Activated naive CD4-positive, alpha-beta T cell treated with anti-CD3 and anti-CD28 coated beads, Interleukin-2, amount 50 U/mL, for 16 hours (primary cell): ENCODE measurements around the gene GALNT15.

ENCODE experiments used
- DNase-seq: peaks from one replicate; pipeline ENCODE4 v3.0.0-alpha.2; 2020

Gene GALNT15

DNA sequence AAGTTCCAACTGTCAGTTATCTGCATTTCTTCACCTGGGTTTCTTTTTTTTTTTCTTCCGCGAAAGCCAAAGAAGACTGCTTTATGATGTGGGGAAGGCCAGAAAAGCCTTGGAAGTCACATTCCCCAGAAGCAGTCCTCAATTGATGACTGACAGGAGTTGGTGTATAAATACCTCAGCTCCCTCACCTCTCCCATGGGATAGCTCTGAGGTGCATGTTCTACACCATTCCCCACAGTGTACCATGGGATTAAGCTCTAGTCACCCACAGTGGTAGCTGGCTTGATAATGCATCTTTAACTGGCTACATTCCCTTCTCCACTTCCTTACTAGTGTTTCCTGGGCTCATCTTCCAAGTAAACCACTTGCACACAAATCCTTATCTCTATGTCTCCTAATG, 59.8 kb downstream of the GALNT15 start:
- no peak for DNase-seq

DNA sequence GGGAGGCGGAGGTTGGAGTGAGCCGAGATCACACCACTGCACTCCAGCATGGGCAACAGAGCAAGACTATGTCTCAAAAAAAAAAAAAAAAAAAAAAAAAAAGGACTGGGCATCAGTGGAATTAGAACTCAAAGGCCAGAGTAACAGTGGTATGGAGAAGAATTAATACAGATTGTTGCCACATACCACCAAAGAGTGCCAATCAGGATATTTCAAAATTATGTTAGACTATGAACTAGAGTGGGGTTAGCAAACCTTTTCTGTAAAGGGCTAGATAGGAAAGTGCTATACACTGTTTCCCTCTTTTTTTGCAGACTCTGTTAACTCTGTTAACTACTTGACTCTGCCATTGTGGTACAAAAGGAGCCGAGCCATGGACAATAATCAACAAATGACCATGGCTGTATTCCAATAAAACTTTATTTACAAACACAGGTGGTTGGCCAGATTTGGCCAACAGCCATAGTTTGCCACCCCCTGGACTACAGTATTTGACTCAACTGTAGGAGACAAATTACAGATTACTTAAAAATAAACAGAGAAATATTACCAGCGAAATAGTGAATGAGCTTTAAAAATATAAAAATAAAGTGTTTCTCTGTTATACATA, 61.7 kb downstream of the GALNT15 start:
- DNase-seq = no peak

DNA sequence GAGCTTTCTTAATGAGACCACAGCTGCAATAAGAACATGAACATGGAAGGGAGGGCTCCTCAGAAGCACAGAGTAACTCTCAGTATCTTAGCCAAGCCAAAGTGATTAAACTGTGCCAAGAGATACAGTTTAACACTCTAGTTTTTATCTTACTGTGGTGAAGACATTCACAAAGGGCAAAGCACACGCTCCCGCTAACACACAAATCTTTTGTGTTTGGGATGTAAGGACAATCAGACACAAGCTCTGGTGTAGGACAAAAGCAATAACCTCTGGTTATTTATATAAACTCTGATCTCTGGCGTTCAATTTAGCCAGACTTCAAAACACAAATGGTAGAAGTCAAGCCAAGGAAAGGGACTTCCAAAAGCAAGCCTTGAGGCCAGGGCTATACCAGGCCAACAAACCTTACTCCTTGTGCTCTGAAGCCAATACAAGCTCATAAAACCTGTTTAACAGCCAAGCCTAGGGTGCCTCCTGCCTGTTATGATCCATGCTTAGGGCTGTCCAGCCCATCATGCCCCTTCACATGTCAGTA, 62.4 kb downstream of the GALNT15 start:
- DNase-seq = no peak

DNA sequence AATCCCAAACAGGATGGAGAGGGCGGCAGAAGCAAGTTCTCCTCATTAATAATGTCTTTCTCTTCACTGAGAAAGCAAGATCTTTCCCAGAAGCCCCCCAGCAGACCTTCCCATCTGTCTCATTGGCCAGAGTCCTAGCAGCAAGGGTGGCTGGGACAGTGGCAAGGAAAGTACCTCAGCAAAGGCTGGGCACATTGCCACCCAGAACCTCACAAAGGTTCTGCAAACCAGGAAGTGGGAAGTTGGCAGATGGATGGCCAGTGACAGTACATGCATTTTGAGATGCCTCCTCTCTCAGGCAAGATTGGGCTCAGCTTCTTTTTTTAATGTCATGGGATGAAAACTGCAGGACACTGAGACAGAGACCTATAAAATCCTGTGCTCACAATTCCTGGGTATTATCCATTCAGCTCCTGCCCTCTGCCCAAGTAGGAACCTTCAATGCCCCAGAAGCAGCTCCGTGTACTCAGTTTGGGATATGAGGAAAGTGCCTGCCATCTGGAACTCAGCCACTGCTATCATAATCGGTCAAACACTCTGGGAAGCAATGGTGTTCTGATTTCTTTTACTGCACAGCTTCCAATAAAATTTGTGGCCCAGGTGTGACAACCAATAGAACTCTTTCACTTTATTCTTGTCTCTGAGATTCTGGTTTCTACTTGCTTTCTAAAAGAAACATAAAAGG, 64.7 kb downstream of the GALNT15 start:
- DNase-seq = no peak

DNA sequence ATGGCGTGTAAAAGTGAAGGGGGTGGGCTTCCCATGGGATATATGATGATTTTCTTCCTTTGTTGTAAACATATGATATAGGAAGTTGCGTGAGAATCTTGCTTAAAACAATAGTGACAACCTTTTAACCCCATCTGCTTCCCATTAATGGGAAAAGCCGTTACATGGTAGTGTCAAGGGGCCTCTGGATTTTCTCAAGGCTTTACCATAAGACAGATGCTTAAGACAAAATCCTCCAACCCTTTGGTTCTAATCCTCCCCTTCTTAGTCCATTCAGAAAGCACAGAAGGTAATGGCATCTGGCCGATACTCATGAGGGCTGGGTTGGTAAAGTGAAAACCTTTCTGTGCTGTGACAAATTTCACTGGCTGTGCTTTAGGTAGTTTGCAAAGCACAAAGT, 65.3 kb downstream of the GALNT15 start:
- DNase-seq = no peak

DNA sequence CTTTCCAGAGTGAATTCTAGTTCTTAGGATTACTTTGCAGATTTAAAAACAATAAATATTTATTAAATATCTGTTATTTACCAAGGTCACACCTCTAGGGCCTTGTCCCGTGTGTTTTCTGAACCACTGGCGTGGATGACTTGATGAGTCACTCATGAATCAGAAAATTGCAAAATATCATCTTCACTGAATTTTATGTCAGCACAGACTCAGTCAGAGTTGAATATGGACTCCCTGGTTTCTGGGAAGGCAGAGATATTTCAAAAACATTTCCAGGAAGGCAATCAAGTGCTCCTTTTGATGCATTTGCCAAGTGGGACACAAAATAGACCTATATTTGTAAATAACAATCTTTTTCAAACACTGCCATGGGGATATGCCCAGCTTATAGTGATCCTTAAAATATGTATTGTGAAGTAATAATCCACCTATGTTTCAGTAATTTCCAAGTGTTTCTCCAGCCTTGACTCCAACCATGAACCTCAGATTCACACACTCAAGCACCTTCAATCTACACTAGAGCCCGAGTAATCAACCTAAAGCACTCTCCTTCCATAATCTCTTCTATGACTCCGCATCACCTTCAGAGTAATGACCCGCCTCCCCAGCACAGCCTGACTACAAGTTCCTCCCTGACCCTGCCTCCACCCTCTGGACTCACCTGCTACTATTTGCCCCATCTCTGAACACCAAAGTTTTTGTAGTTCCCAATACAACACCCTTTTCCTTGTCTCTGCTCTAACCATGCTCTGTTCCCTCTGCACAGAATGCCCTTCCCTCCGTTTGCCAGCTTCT, 65.9 kb downstream of the GALNT15 start:
- no peak for DNase-seq

DNA sequence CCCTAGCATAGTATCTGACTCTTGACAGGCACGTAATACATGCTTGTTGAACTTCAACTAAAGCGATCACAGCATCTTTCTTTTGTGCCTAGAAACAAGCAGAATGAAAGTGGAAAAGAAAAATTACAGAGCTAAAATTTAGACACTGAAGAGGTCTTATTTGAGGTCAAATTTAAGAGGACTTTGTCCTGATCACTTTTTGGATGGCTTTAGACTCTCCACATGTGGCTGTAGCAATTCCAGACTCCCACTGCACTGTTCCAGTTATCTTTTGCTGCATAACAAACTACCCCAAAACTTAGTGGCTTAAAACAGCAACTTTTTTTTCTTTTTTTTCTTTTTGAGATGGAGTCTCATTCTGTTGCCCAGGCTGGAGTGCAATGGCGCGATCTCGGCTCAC, 66.7 kb downstream of the GALNT15 start:
- DNase-seq = no peak

DNA sequence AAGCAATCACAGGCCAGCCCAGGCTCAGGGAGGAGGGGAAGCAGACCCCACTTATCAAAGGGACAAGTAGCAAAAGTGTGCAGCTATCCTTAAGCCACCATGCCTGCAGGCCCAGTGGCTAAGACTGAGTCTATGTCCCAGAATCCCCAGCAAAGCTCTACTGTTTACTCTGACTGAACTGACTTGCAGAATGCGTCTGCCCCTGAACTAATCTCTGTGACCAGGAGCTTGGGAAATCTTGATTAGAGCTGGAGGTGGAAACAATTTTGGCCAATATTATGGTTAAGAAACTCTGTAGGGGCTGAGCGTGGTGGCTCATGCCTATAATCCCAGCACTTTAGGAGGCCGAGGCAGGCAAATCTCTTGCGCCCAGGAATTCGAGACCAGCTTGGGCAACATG, 67.7 kb downstream of the GALNT15 start:
- no peak for DNase-seq

DNA sequence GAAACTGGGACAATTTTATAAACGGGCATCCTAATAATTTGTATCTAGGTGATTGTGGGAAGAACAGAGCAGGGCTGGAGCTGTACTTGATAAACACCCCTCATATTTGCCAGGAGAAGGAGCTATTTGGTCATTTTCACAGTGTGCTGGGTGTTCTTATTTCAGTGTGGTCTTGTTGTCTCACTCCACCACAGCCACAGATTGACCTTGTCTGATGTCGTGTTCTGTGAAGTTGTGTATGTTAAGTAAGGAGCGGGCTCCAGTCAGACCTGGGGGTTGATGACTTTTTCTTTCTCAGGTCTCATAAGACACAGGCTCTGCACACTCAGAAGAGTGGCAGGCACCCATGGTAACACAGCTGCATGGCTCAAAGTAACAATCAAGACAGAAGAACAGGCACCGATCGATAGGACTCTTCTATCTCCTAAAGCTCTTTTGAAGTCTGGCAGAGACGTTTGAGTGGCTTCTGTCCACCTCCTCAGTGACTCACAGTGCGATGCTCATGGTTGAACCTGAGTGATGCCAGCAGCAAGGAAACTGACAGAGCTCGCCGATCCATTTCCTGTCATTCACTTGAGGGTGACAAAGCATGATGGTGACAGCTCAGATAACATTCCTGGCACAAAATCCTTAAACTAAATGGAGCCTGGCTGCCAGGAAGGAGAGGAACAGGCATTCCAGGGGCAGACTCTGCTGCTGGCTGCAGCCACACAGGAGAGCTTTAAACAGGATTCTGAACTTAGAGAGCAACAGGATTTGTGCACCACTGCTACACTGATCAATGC, 69.4 kb downstream of the GALNT15 start:
- DNase-seq = no peak

DNA sequence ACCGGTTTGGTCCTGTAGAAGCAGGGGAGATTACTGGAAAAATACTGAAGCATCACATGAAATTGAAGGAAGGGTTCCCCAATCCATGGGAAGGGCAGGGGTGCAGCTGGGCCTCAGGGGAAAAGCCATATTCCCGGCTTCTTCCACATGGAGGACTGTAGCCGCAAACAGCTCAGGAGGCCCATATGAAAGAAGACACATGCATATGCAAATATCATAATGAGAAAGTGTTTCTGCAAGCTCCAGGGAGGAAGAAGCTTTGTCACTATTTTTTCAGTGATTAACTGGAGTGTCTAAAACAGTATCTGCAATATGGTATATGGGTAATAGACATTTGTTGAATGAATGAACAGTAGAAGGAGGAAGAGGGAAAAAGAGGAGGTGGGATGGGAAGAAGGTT, 71.1 kb downstream of the GALNT15 start:
- no peak for DNase-seq

DNA sequence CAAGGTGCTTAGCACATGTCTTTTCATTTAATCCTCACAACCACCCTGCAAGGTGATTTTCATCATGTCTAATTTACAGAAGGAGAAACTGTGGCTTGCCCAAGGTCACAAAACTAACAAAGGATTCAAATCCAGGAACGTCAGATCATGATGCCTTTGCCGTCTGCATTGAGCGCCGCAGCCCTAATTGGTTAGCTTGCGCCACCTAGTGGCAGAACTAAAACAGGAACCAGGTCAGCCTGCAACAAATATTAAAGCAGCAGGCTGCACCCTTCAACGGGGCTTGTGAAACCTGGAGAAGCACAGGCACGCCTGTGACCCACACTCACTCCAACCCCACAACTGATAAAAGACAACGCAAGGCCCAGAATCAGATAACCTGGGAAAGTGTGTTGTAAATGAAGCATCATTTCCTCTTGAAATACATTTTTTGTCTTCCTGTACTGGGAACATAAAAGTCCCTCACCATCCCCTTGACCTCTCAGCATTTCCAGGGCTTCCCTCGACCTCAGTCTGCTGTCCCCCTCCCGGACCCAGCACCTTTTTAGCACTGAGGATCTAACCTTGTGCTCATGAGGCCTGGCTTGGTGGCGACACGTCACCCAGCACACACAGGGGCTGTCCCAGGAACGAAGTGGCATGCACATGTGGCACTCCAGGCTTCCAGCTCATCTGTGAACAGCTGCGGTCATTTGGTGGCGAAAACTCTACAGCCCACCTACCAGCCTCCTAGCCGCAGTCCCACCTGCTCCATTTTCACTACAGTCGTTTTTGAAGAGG, 73.0 kb downstream of the GALNT15 start:
- peak; percentile 74 for DNase-seq

DNA sequence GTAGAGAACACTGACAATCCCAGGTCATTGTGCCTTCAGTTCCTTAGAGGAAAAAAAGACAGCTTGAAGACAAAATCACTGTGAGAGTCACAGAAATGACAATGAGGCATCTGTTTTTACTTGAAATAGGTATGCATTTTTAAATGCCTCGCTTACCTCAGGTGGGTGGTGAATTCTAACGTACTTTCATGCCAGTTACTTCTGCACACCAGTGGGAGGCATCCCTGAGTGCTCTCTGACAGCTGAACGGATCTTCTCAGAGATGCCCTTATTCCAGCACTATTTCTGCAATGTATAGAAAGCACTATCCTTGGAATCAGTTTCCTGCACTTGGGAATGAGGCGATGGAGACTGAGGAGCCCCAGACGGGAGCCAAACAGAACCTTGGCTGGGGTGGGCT, 74.1 kb downstream of the GALNT15 start:
- DNase-seq = no peak

DNA sequence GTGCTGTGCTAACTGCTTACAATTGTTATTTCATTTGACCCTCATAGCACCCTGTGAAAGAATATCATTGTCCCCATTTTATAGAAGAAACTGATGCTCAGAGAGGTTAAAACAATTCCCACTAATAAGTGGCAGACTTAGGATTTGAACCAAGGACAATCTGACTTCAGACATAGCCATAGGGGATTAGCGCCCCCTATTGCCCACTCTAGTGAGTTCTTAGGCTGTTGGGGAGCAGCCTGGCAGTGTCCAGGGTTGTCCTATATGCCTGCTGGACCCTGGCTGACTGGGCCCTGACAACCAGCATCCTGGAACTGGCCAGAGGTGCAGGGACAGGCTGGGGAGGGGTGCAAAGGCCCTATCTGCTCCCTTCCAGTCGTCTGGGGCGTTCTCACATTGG, 74.9 kb downstream of the GALNT15 start:
- DNase-seq = no peak

DNA sequence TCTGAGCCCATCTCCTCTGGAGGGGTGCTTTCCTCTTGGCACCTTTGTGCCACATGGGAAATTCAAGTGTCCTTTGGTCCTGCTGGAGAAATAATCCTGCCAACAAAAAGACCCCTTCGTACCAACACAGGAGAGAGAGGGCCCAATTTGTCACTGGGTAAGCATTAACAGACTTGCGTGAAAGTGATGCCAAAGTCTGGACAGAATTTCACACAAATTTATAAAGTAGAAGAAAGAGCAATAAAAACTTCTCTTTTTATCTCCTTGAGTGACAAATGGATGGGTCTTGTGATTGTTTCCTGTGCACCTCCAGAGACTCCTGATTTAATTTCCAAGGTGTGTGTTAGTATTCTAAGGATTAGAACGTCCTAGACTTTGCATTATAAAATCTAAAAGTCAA, 75.4 kb downstream of the GALNT15 start:
- no peak for DNase-seq

DNA sequence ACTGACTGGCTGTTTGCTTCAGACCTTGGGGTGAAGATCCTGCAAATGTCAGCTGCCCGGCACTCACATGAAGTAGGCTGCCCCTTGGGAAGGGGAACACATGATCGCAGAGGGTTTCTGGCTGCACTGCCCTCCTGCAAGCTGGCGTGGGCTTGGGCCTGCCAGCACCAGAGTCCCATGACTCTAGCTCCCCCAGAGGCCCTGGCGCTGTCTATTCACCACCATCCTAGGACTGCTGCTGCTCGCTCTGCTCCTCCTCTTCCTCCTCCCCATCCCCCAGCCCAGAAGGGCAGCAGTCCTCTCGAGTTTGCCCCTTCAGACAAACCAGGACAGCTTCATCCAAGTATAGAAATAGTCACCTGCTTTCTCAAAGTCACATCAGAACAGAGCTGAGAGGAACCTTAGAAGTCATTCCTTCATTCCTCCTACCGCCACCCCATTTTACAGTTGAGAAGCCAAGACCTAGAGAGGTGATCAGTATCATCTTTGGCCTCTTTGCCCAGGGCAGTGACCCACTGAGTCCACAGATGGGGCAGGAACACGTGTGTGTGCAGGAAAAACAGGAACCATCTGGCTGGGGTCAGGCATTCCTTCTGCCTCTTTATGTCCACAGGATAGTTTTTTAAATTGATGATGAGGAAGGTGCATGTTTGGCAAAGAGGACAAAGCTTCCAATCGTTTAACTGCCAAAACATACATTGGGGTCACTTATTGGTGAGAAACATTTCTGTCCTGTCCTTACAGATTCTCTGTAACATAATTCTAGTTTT, 77.0 kb downstream of the GALNT15 start:
- DNase-seq = no peak

DNA sequence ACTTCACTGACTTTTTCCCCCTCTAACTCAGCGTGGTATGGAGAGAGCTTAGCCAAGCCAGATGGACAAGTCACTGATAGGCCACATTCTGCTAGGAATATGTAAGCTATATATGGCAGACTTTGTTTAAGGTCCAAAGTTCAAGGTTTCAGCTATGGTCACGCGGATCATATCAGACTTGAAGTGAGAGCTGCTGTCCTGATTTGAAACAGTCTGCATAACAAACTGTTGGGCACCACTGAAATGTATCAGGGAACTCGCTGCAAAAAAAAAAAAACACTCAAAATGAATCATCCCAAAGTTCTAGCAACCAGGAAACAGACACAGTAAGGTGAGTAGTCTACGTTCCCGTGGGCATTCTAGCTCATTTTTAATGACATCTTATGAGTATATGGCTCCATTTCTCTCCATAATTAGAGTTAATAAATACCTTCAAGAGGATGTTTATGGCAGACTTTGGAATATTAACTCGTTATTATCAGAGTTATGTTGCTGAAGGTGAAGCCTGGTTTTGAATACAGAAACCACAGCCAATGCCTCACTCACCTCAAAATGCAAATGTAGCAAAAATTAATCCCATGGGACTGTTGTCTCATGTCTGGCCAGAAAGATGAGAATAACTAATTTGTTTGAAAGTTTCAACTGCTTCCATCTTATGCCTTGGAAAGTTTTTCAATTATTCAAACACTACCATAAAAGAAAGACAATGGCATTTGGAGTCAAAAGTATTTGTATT, 77.9 kb downstream of the GALNT15 start:
- no peak for DNase-seq

DNA sequence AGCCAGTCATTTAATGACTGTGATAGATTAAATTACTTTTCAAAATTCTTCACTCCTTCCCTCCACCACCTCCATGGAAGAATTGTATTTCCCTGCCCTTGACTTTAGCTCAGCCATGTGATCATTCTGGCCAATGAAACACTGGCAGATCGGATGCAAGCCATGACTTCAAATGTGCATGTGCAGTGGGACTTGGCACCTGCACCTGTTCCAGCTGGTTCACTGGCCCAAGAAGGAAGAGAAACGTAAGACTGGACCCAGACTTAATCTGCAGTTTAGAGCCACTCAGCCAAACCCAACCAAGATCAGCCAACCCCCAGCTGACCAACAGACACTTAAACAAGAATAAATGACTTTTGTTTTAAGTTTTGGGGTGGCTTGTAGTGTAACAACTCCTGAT, 78.5 kb downstream of the GALNT15 start:
- no peak for DNase-seq

DNA sequence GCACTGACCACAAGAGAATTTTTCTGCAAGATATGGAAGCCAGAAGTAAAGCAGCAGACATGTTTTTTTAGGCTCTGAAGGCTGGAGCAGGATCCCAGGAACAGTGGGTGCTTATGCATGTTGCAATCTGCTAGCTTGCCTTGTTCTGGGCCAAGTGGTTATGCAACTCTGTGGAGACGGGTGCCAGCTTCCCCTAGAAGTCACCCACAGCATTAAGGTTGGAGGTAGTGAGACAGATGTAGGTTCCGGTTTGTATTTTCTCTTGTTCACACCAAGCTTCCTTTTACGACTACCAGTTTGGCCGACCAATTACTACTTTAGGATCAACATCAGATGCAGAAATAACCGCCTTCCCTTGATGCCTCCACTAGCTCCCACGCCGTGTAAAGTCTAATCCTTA, 79.1 kb downstream of the GALNT15 start:
- no peak for DNase-seq

DNA sequence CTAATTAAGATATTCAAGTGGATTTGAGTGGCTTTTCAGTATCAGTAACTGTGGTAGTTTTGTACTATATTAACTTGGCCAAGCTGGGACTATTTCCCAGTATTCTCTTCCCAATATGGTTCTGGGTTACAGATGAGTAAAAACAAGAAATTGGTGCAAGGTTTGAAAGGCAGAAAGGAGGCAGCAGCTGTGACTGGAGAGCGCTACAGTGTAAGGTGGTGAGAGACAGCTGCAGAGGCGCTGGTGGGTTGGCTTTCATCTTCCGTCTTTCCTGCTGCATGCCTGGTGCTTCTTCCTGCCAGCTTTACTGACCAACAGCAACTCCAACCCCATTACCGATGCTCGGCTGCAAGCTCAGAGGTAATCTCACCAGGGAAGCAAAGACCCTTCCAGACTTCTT, 80.4 kb downstream of the GALNT15 start:
- no peak for DNase-seq

DNA sequence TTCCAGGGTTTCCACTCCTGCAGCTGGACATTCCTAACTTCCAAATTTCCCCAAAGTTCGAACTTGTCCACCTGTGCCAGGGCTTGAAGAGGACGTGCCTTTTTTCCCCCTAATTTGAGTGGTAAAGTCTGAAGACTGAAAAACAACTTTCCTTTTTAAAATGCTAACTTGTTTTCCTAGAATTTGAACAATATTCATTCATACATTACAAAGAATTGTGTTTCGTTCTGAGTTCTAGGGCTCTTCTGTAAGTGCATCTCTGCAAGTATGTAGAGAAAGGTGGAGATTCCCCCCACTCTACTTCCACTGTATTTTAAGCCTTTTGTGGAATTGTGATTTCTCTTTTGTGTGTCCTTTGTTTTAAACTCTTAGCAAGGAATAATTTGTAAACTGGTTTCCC, 80.8 kb downstream of the GALNT15 start:
- no peak for DNase-seq

DNA sequence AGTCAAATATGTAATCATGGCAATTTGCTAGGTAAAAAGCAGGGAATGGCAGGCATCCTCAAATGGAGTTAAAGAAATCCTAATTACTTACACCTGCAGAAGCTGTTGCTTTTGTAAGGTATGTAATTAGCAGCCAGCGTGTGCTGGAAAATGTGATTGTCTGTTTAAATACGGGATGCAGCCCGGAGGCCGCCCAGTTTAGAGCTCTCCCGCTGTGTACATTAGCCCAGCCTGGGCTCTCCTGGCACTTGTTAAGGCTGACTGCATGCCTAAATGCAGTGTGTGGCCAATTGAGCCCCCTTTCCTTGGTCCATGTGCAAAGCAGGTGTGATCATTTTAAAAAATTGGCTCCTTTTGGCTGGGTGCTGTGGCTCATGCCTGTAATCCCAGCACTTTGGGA, 81.2 kb downstream of the GALNT15 start:
- DNase-seq = no peak
